ENCODE results near the gene LSM4.

LSM4 gene

DNA sequence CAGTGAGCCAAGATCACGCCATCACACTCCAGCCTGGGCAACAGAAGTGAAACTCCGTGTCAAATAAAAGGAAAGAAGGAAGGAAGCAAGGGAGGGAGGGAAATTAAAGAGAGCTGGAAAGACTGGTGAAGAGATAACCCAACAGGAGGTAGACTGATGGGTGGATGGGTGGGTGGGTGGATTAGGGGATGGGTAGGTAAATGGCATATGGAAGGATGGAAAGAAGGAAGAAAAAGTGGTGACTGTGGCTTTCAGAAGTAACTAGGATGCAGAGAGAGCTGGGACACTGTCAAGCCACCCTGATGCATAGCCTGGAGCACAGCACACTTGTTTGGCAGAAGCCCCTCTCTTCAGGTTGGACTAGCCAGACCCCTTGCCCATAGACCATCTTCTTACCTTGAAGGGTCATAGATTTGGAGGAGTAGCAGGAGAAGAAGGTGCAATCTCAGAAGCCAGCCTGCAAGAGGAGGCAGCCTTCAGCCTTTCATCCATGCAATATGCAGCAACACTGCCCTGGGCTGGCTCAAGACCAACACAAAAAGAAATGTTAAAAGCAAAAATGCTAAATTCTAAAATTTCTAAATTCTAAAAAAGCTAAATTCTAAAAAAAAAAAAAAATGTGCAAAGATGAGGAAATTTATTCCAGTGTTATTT is 53.7 kb downstream of the LSM4 start:
- H3K27ac ChIP-seq: no peak overlapping the region
- TF ChIP-seq, protein P1, sequence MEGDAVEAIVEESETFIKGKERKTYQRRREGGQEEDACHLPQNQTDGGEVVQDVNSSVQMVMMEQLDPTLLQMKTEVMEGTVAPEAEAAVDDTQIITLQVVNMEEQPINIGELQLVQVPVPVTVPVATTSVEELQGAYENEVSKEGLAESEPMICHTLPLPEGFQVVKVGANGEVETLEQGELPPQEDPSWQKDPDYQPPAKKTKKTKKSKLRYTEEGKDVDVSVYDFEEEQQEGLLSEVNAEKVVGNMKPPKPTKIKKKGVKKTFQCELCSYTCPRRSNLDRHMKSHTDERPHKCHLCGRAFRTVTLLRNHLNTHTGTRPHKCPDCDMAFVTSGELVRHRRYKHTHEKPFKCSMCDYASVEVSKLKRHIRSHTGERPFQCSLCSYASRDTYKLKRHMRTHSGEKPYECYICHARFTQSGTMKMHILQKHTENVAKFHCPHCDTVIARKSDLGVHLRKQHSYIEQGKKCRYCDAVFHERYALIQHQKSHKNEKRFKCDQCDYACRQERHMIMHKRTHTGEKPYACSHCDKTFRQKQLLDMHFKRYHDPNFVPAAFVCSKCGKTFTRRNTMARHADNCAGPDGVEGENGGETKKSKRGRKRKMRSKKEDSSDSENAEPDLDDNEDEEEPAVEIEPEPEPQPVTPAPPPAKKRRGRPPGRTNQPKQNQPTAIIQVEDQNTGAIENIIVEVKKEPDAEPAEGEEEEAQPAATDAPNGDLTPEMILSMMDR (conservative IDR thresholded peaks at IDR 0.05): no peak

DNA sequence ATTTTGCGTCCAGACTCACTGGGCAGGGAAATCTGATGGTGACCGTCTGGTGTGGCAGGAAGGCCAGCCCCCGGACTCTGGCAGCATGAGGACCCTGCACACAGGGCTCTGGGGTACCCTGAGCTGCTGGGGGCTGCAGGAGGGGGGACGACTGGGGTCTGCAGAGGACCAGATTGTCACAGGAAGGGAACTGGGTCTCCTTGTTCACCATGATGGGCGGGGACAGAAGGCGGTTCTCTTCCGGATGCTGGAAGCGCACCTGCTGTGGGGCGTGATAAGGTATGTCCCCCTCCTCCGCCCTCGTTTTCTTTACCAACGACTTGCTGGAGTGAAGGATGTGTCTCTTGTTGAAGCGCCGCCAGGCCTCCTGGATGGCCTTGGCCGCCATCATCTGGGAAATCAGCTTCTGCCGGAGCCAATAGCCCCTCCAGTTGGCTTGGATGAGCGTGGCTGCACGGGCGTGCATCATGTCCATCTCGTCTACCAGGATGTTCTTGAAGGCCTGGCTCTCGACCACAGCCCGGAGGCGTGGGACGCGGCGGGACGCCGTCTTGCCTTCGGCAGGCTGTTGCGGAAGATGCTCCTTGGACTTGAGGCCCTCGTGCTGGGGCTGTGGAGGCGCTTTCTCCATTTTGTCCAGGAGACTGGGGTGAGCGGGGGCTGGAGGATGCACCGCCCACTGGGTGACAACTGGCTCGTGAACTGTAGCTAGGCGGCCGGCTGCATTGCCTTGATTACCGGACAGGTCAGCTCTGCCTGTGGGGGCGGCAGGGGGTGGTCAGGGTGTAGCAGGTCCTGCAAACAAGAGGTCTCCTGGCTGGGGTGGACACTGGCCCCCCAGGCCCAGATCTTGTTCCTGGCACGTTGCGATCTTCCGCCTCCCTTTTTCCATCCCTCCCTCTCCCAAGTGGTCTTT is 55.8 kb downstream of the LSM4 start:
- H3K27ac ChIP-seq: no peak overlapping the region
- TF ChIP-seq, protein P1 (conservative IDR thresholded peaks at IDR 0.05): no peak

DNA sequence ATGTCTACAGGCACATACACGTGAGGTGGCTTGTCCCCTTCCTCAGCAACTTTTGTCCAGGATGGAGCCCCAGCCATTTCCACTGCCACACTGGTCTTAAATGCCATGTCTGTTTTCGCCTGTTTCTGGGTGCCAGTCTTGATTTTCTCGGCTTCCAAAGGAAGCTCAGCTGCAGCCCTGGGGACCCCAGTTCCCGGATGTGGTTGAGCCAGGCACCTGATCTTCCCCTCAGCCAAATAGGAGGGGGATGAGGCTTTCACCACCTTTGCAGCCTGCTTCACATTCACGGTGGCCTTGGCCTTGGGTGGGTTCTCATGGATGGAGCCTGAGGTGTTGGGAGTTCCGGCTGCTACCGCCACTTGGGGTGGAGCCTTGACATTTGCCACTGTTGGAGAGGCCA is 57.3 kb downstream of the LSM4 start:
- TF ChIP-seq, protein P1 (conservative IDR thresholded peaks at IDR 0.05): no peak

DNA sequence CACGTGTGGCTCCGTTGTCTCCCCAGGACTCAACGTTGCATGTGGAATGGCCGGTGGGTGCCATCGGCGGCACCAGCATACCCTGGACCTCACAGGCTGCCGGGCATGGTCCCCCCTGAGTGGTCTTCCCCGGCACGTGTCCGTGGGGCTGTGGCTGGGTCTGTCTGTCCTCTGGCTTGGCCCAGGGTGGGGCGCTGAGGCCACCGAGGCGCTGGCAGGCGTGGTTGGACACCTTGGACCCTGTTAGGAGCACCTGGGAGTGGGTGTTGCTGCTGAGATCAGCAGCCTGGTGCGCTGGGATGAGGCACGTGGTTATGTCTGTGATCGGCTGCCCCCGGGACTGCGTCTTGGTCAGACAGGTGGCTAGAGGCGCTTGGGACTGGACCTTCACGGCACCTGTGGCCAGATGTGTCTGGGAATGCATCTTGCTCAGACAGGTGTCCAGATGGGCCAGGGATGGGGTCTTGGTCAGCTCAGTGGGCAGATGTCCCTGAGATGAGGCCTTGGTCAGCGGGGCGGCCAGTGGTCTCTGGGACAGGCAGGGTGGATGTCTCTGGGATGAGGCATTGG is 57.8 kb downstream of the LSM4 start:
- TF ChIP-seq, protein P1 (conservative IDR thresholded peaks at IDR 0.05): no peak
- no peak overlapping the region for H3K27ac ChIP-seq

More for the DNA sequence above, 57.3 kb downstream of the LSM4 start:
- no peak overlapping the region for H3K27ac ChIP-seq

DNA sequence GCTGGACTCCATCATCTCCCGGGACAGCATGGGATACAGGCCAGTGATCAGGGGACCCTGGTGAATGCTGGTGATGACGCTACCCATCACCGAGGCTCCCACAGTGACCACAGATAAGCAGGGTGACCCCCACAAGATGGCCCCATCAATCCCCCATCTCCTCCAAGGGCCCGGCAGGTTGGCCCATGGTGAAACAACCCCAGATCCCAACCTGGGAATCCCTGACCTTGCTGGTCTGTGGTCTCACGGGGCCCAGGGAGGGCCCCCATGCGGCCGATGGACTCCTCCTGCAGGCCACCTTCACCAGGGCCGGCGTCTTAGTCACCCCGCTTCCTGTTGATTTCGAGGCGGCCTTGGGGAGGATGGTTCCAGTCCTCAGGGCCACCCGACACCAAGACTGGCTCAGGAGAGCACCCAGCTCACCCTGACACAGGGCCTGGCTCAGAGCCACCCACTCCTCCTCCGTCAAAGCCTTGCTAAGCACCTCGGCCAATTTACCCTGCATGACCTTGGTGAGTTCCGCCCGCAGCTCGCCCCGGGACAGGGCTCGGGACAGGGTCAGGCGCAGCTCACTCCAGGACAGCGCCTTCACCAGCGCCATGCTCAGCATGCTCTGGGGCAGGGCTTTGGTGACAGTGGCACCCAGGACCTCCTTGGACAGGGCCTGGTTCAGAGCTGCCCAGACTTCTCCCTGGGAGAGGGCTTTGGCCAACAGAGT is 58.6 kb downstream of the LSM4 start:
- TF ChIP-seq, protein P1 (conservative IDR thresholded peaks at IDR 0.05): no peak
- no peak overlapping the region for H3K27ac ChIP-seq

DNA sequence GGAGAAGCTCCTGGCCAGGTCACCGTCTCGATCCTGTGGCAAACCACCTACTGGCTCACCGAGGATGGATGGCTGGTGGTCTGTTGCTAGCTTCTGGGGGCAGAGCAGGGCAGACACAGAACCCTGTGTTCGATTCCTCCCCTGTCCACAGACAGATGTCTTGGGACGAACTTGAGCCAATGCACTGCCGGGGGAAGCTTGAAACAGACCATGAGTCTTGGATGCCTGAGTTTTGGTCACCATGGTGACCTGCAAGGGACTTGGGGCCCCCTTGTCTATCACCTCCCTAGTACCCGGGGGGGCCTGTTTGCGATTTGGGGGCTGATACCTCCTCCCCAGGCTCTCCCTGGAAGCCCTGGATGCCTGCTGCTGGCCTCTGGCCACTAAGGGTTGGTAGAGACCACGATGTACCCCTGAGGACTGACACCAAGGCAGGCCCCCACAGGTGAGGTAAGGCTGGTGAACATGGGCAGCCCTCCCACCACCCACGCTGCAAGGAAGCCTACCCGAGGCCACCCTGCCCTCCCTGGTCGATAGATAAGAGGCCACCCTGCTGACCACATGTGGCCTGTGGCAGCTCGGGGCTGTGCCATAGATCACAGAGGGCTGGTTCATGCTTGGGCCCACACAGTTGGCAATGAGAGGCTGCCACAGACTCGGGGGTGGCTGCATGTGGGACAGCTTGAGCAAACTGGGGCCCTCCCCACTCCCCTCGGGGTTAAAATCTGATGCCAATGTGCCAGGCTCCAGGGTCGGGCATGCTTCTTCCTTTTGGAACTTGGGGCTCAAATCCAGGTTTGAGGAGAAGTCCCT is 59.3 kb downstream of the LSM4 start:
- TF ChIP-seq, protein P1 (conservative IDR thresholded peaks at IDR 0.05): no peak

More for the DNA sequence above, 59.3 kb downstream of the LSM4 start:
- no peak overlapping the region for H3K27ac ChIP-seq
